NCI-H2227 (cell line): ENCODE measurements around the gene HDAC4.

ENCODE experiments used
- DNase-seq: peaks from one replicate; lab custom pipeline; 2025; ENCODE audit not compliant: unreplicated experiment; lab: John Stamatoyannopoulos, UW

The HDAC4 gene

GRCh38 chr2:239148495-239149200, 252.2 kb downstream of the HDAC4 start:
- DNase-seq, result no peak

GRCh38 chr2:239147376-239147775, 253.4 kb downstream of the HDAC4 start:
- no peak for DNase-seq

GRCh38 chr2:239146741-239147181, 254.1 kb downstream of the HDAC4 start:
- DNase-seq, result no peak

- no peak for DNase-seq
Observed at GRCh38 chr2:239146011-239146641, 254.7 kb downstream of the HDAC4 start.

GRCh38 chr2:239145601-239146000, 255.2 kb downstream of the HDAC4 start:
- DNase-seq, result no peak

GRCh38 chr2:239145106-239145505, 255.7 kb downstream of the HDAC4 start:
- DNase-seq, result no peak

DNA sequence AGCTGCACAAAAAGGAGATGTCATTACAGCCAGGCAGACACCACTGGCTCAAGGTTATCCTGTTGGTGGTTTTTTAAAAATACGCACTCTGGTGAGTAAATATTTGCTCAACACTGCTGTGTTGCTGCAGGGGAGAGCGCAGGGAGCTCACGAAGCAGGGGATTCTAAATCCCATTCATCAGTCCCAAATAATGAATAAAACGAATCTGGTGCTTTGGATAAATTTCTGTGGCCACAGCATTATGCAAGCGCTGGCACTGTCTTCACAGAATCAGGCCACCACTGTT, 256.2 kb downstream of the HDAC4 start:
- no peak for DNase-seq

DNA sequence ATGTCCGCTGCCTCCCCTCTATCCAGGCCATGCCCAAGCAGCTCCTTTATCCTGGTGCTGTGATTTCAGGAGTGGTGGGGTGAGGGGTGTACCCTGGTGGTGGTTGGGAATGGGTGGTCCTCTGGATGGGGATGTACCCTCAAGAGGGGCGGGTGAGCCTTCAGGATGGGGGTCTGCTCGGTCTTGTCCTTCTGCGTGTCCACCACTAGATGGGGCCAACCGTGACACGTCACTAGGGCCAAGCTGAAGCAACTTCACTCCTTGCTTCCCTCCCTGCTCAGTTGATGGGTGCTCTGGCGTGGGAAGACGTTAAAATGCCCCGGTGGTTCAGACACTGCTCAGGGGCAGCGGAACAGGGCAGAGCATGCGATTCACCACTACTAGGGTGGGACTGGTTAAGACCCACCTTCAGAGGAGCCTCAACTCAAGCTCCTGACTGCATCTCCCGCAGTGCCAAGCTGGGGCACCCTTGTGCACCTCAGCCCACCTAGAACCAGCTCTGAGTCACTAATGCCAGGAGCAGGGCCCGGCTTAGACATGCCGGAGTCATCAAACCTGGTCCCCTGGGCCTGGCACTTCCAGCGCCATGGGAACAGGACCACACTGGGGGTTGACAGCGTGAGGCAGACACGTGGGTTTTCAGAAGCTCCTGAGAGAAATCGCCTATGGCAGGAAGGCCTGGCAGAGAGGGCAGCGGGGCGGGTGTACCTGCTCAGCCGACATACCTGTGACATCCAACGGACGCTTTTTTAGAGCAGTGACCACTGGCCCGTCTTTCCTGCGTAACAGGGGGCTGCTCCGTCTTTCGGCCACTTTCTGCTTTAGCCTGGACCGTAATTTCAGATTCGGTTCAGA, 256.7 kb downstream of the HDAC4 start:
- DNase-seq, result peak; percentile 27

DNA sequence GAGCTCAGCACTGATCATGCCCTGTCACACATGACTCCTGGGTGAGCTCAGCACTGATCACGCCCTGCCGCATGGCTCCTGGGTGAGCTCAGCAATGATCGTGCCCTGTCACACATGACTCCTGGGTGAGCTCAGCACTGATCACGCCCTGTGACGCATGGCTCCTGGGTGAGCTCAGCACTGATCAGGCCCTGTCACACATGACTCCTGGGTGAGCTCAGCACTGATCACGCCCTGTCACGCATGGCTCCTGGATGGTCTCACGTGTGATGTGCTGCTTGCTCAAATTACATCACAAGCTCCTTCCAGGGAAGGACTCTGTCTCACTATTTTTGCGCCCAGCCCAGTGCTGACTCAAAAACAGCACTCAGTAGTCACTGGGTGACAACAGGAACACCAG, 258.0 kb downstream of the HDAC4 start:
- DNase-seq, result no peak

DNA sequence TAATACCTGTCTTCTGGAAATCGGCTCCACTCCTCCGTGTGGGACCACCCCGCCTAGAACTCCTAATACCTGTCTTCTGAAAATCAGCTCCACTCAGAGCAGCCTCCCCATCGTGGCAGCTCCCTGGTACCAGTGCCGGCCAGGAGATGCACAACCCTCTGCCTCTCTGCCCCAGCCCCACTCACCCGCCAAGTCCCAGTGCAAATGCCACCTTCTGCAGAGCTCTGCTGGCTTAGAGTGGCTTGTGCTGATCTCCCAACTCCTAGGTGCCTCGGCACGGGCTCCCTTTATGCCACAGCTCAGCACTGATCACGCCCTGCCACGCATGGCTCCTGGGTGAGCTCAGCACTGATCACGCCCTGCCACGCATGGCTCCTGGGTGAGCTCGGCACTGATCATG, 258.5 kb downstream of the HDAC4 start:
- DNase-seq, result no peak

GRCh38 chr2:239141021-239141760, 259.6 kb downstream of the HDAC4 start:
- no peak for DNase-seq

DNA sequence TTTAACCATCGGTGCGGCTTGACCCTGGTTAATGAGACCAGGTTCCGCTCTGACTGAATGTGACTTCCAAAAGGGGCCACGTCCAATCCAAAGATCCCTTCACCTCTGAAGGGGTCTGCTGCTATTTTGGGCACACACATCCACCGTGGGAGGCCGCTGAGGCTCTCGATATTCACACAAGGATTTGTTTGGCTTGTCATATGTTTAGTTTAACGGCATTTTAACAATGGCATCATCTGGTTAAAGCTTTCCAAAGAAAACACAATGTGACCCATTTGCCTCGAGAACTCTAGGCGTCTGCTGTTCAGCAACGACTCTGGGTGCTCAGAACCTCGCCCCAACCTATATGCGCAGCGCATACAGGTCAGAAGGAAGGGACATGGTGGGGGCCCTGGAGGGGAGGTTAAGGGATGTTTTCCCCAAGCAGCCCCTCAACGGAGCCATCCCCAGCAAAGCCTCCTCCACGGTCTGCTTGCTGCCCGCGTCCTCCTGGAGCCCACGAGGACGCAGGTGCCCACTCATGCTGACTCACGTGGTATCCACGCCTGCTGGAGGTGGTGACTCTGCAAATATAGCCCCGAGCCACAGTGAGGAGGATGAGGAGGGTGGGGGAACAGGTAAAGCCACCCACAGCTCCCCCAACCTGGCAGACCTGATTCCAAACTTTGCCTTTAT, 260.3 kb downstream of the HDAC4 start:
- no peak for DNase-seq

GRCh38 chr2:239139566-239139965, 261.3 kb downstream of the HDAC4 start:
- DNase-seq, result no peak

GRCh38 chr2:239139101-239139500, 261.7 kb downstream of the HDAC4 start:
- DNase-seq, result no peak

DNA sequence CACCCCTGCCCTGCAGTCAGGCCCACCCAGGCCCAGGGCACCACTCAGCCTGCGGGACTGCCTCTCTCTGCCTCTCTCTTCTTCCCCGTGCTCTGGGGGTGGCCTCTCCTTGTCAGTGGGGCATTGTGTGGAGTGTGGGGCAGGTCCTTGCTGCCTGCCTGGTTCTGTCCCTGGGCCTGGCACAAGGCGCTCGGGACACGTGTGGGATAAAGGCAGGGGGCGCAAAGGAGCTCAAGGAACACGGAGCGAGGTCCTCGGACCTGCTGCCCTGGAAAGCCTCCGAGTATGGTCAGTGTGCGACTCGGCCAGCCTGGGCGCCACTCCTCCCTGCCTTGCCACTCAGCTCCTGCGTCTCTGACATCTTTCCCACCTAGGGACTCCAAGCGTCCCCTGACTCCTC, 262.2 kb downstream of the HDAC4 start:
- no peak for DNase-seq

GRCh38 chr2:239137898-239138283, 262.9 kb downstream of the HDAC4 start:
- no peak for DNase-seq

GRCh38 chr2:239137165-239137897, 263.5 kb downstream of the HDAC4 start:
- no peak for DNase-seq

DNA sequence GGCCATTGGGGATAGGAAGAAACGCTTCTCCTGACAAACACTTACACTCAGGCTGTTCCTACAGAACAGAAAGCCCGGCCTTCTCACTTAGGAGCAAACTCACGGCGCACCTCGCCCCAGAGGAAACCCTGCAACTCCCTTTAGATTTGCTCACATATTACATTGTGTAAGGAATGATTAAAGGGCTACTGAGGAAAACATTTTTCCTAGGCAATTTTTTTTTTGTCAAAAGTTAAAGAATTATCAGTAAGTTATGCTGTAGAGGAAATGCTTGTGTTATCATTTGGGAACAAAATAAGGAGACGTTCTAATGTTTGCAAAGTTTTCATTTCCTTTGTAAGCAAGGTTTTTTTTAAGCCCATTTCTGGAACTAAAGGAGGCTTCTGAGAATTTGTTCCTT, 264.1 kb downstream of the HDAC4 start:
- DNase-seq, result no peak

- DNase-seq, result no peak
Observed at GRCh38 chr2:239136203-239136602, 264.6 kb downstream of the HDAC4 start.

DNA sequence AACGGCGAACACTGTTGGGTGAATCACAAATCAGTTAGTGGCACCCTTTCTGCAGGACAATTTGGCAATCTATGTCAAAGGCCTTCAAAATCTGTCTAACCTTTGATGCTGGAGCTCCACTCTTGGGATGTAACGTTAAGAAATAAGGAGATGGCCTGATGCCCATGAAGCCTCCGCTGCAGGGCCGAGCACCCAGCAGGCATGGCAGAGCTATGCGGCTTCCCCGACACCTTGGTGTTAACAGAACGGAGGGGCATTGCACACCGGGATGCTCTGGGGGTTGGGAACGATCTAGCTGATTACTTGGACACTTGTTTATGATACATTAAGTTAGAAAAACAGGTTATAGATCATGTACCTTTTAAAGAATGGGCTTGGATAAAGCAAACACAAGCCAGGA, 265.3 kb downstream of the HDAC4 start:
- no peak for DNase-seq
